Activated naive CD4-positive, alpha-beta T cell treated with anti-CD3 and anti-CD28 coated beads for 36 hours (primary cell): ENCODE data around the gene HK2. TPM values are rescaled to one million over a fixed set of nuclear protein-coding genes. Genes with fewer than 3 reads are reported as not detected.
"Not testable (repeated sequence)": the region's sequence is repeated elsewhere in the genome, so short reads cannot be mapped to it uniquely, and the experiment has no call there.

Experiments used
- CTCF ChIA-PET: fragments of 350-600 bp; sonication (Branson Sonifier 250); formaldehyde crosslinking; loops from one replicate; lab custom pipeline; 2021; ENCODE audit warnings: antibody characterized with exemption; lab: Charles Lee
- DNase-seq: peaks from one replicate; pipeline ENCODE4 v3.0.0-alpha.2; 2020
- H3K27ac Mint-ChIP-seq: one replicate; pipeline ENCODE4 v1.8.0; 2021; ENCODE audit warnings: mild to moderate bottlenecking, mixed read lengths
- H3K27me3 Mint-ChIP-seq: one replicate; pipeline ENCODE4 v1.8.0; 2021; ENCODE audit warnings: low read depth, mixed read lengths
- H3K36me3 Mint-ChIP-seq: one replicate; pipeline ENCODE4 v1.8.0; 2021; ENCODE audit warnings: low read depth, mixed read lengths
- H3K4me1 Mint-ChIP-seq: one replicate; pipeline ENCODE4 v1.8.0; 2021; ENCODE audit warnings: low read depth, mixed read lengths
- H3K4me3 Mint-ChIP-seq: one replicate; pipeline ENCODE4 v1.8.0; 2021; ENCODE audit warnings: mild to moderate bottlenecking, moderate library complexity, mixed read lengths
- H3K9me3 Mint-ChIP-seq: one replicate; pipeline ENCODE4 v1.8.0; 2021; ENCODE audit warnings: mixed read lengths
- intact Hi-C: fragments of 100-400 bp; cut with micrococcal nuclease; formaldehyde crosslinking; loops from one replicate; pipeline ENCODE4 v1.15.1; 2023
- total RNA-seq, 2 experiments: library from RNA; stranded (reverse); gene quantifications; one replicate each; pipeline ENCODE4 v1.2.3, GENCODE V29; 2021

Gene HK2
- total RNA-seq, 2 experiments from 2014 or later: 37.9 to 38.7 TPM

DNA sequence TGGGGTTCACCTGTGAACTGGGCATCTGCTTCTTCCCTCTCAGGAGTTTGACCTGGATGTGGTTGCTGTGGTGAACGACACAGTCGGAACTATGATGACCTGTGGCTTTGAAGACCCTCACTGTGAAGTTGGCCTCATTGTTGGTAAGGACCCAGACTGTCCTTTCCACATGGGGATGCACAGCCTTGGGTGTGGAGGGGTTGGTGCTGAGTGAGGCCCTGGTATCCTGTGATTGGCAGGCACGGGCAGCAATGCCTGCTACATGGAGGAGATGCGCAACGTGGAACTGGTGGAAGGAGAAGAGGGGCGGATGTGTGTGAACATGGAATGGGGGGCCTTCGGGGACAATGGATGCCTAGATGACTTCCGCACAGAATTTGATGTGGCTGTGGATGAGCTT is 52.3 kb downstream of the HK2 start:
- no peaks in the 10 kb centered on the region for H3K9me3 Mint-ChIP-seq
- intact Hi-C loops: no loop called here
- H3K27ac Mint-ChIP-seq: no peak overlapping the region
- H3K27me3 Mint-ChIP-seq: no peaks in the 10 kb centered on the region
- DNase-seq: no peak
- peaks cover 60% of the 10 kb centered on the region for H3K36me3 Mint-ChIP-seq
- no peak overlapping the region for H3K4me3 Mint-ChIP-seq
- CTCF ChIA-PET: no interaction called here
- no peaks in the 10 kb centered on the region for H3K4me1 Mint-ChIP-seq

DNA sequence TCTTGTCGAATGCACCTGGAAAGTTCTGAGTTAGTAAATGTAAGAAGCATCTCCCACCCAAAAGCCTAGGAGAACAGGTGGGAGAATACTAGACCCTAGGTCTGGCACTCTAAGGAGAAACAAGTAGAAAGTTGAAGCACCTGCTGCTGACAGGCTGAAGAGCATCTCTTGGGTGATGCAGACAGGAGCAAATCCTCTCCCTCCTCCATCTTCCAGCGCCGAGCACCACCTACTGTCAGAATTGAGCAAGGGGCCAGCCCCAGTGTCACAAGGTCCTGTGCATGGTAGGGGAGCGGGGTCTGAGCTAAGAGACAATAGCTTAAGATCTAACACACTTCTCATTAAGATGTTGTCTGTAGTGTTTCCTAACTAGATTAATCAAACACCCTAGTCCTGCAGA is 52.9 kb downstream of the HK2 start:
- peak; percentile 12 for DNase-seq
- CTCF ChIA-PET: no interaction called here
- no peaks in the 10 kb centered on the region for H3K9me3 Mint-ChIP-seq
- intact Hi-C loops: no loop called here
- H3K4me3 Mint-ChIP-seq: no peak overlapping the region
- H3K27me3 Mint-ChIP-seq: no peaks in the 10 kb centered on the region
- no peak overlapping the region for H3K27ac Mint-ChIP-seq
- H3K4me1 Mint-ChIP-seq: no peaks in the 10 kb centered on the region
- H3K36me3 Mint-ChIP-seq: peaks cover 64% of the 10 kb centered on the region

DNA sequence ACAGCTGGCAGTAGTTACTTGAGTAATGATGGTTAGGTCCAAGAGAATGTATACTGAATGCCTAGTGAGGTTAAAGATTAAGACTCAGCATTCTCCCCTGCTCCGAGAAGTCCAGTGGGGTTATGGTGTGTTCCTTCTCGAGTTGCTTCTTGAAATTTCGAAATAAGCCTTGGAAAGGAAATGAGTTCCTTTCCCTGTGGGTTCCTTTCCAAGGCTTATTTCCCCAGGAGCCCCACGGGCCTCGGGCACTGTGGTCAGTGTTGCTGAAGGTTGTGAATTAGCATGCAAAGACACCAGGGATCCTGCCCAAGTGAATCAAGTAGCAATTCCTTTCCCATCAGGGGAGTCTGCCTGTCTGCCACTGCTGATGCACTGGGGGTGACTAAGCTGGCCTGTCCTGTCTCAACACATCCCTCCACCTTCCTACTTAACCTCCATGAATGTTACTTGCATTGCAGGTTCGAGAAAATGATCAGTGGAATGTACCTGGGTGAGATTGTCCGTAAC is 53.6 kb downstream of the HK2 start:
- no peak for DNase-seq
- Mint-ChIP-seq H3K9me3 (no peaks in the 10 kb centered on the region), H3K4me3 (no peak overlapping the region), H3K27ac (no peak overlapping the region), H3K27me3 (no peaks in the 10 kb centered on the region), H3K36me3 (peaks cover 65% of the 10 kb centered on the region), H3K4me1 (no peaks in the 10 kb centered on the region)
- CTCF ChIA-PET: interaction anchor here (2.0 kb wide), 1 partner anchor 11 kb away, joined by 6 read pairs; no protein-coding TSS in a partner anchor
- intact Hi-C loops: no loop called here

DNA sequence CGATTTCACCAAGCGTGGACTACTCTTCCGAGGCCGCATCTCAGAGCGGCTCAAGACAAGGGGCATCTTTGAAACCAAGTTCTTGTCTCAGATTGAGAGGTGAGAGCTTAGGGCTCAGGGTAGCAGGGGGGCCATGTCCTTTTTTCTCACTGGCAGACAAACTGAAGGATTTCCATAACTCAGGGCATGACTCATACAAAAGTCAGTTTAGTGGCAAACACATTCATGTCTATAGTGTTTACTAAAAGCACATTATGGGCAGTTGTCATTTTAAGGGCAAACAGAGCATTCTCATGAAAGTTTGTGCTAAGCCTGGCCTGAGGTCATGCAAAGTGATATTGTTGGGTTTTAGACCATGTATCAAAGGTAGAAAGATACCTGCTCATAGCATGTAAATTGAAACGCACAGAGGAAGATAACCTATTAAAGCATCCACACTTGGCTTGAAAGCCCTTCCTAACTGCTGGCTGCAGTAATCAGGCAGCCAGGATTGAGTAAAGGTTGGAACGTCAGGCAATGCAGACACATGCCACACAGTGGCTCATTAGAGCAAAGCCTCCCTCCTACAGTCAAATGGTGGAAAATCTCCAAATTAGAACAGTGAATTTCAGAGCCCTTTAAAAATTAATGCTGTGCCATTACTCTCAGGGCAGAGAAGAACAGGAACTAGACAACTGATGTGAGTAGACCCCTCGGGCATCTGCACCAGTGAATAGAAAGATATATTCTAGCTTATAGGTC is 54.2 kb downstream of the HK2 start:
- Mint-ChIP-seq H3K27ac (no peak overlapping the region), H3K4me3 (no peak overlapping the region), H3K4me1 (no peaks in the 10 kb centered on the region), H3K36me3 (peaks cover 68% of the 10 kb centered on the region), H3K27me3 (no peaks in the 10 kb centered on the region), H3K9me3 (no peaks in the 10 kb centered on the region)
- DNase-seq: no peak
- intact Hi-C loops: no loop called here
- CTCF ChIA-PET: interaction anchor here (0.6 to 2.0 kb wide), 3 partner anchors 12 to 173 kb away, joined by 3 to 6 read pairs (median 5); no protein-coding TSS in a partner anchor

DNA sequence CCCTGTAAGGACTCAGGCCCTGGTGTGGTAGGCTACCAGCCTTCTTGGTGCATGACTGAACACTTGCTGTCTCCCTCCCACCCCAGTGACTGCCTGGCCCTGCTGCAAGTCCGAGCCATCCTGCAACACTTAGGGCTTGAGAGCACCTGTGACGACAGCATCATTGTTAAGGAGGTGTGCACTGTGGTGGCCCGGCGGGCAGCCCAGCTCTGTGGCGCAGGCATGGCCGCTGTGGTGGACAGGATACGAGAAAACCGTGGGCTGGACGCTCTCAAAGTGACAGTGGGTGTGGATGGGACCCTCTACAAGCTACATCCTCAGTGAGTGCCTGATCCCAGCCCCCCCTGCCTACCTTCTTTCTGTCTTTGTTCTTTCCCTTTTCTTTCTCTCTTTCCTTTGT is 55.2 kb downstream of the HK2 start:
- H3K27ac Mint-ChIP-seq: no peak overlapping the region
- CTCF ChIA-PET: interaction anchor here (0.6 to 2.0 kb wide), 3 partner anchors 13 to 174 kb away, joined by 3 to 6 read pairs (median 5); no protein-coding TSS in a partner anchor
- no peaks in the 10 kb centered on the region for H3K27me3 Mint-ChIP-seq
- H3K4me3 Mint-ChIP-seq: no peak overlapping the region
- no peaks in the 10 kb centered on the region for H3K9me3 Mint-ChIP-seq
- intact Hi-C loops: no loop called here
- no peaks in the 10 kb centered on the region for H3K4me1 Mint-ChIP-seq
- peaks cover 76% of the 10 kb centered on the region for H3K36me3 Mint-ChIP-seq
- DNase-seq: no peak

DNA sequence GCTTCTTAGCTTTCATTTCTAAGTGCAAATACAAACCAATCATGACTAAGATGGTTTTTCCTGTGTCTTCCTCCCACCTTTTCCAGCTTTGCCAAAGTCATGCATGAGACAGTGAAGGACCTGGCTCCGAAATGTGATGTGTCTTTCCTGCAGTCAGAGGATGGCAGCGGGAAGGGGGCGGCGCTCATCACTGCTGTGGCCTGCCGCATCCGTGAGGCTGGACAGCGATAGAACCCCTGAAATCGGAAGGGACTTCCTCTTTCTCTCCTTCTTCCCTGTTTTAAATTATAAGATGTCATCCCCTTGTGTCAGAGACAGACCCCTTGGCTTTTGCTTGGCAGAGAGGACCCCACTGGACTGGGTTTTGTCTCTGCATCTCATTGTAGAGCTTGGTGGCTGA is 56.8 kb downstream of the HK2 start:
- intact Hi-C loops: no loop called here
- Mint-ChIP-seq H3K4me3 (no peak overlapping the region), H3K4me1 (peaks cover 2% of the 10 kb centered on the region), H3K9me3 (peaks cover 1% of the 10 kb centered on the region), H3K27me3 (no peaks in the 10 kb centered on the region), H3K36me3 (peaks cover 79% of the 10 kb centered on the region), H3K27ac (no peak overlapping the region)
- CTCF ChIA-PET: interaction anchor here (0.6 kb wide), 1 partner anchor 177 kb away, joined by 3 read pairs; no protein-coding TSS in a partner anchor
- DNase-seq: no peak

DNA sequence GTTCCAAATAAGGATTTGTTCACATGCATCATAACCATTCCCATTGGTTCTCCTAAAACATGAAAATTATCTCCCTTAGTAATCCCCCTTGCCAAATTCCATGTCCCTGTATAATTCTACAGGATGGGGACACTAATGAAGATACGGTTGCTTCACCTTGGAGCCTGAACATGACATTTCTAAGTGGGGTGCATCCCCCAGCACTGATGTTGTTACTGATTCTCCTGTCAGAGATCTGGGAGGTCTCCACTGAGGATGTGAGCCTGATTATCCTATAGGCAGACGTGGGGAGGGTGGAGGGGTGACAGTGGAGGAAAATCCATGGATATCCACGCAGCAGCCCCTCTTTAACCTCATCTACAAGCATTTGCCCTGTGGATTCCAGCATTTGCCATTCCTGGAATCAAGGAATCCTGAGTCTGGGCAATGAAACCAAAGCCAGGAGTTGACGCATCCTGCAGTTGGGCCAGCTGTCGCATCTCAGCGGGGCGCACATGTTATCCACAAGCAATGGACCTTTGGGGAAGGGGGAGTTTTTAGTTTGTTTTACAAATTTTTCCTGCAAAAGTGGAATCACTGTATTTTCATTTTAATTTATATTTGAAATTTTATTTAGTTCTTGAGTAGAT is 57.3 kb downstream of the HK2 start:
- no peak for DNase-seq
- Mint-ChIP-seq H3K4me1 (peaks cover 2% of the 10 kb centered on the region), H3K27me3 (no peaks in the 10 kb centered on the region), H3K4me3 (no peak overlapping the region), H3K27ac (no peak overlapping the region), H3K36me3 (peaks cover 82% of the 10 kb centered on the region), H3K9me3 (peaks cover 1% of the 10 kb centered on the region)
- intact Hi-C loops: no loop called here
- CTCF ChIA-PET: interaction anchor here (0.6 kb wide), 1 partner anchor 177 kb away, joined by 3 read pairs; no protein-coding TSS in a partner anchor

DNA sequence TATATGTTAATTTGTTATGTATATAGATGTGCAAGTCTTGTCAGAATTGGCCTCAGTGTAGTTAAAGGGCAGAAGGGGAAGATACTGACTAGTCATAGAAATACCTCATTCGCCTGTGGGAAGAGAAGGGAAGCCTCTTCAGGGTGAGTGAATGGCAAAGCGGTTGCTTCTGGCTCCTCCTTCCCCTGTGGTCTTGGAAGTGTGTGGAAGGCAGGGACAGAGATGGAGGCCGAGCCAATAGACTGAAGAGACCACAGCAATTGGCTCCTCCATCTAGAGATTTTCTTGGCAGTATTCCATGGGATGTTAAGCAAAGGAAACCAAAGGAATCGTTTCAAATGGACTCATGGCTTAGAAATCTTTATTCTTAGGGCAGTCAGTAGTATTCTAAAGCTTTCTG is 57.9 kb downstream of the HK2 start:
- DNase-seq, H3K27me3 Mint-ChIP-seq, H3K9me3 Mint-ChIP-seq, H3K27ac Mint-ChIP-seq, CTCF ChIA-PET, H3K4me3 Mint-ChIP-seq, H3K4me1 Mint-ChIP-seq, intact Hi-C loops: not testable (repeated sequence)
- H3K36me3 Mint-ChIP-seq: peaks cover 78% of the 10 kb centered on the region

DNA sequence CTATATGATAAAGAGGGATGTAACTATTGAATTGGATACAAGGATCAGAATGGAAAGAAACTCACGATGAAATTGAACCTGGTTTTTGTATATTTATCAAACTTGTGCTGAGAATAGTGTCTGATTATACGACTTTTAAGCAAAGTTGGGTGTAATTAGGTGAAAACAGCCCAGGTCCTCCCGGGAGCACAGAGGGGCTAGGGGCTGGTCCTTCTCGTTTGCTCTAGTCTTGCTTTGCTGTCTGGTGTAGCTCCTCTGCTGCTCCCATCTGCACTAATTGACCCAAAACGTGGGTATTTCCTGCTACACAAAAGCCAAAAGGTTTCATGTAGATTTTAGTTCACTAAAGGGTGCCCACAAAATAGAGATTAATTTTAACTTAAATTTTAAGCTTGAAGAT is 58.7 kb downstream of the HK2 start:
- Mint-ChIP-seq H3K9me3 (peaks cover 5% of the 10 kb centered on the region), H3K27ac (no peak overlapping the region), H3K4me1 (peaks cover 2% of the 10 kb centered on the region), H3K4me3 (no peak overlapping the region), H3K27me3 (no peaks in the 10 kb centered on the region), H3K36me3 (peaks cover 81% of the 10 kb centered on the region)
- CTCF ChIA-PET: interaction anchor here (0.7 kb wide), 1 partner anchor 49 kb away, joined by 3 read pairs; no protein-coding TSS in a partner anchor
- no peak for DNase-seq
- intact Hi-C loops: no loop called here

DNA sequence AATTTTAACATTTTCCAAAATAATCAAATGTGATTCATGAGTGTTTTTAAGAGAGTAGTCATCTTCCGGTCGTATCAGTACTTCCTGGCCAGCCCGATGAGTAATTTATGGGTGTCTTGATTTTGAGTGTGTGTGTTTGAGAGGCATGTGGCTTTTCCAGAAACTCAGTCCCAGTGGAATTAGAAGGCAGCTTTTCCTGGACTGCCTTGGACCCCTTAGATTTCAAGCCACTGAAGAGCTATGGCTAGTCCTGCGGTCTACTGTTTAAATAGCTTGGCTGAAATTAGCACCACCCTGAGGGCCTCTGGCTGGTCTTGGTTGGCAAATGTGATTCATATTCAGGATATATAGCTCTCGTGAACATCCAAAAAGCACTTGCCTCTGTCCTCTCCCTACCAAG is 59.4 kb downstream of the HK2 start:
- Mint-ChIP-seq H3K36me3 (peaks cover 80% of the 10 kb centered on the region), H3K9me3 (peaks cover 7% of the 10 kb centered on the region), H3K27me3 (no peaks in the 10 kb centered on the region), H3K27ac (no peak overlapping the region), H3K4me3 (no peak overlapping the region), H3K4me1 (peaks cover 2% of the 10 kb centered on the region)
- no peak for DNase-seq
- CTCF ChIA-PET: no interaction called here
- intact Hi-C loops: no loop called here

DNA sequence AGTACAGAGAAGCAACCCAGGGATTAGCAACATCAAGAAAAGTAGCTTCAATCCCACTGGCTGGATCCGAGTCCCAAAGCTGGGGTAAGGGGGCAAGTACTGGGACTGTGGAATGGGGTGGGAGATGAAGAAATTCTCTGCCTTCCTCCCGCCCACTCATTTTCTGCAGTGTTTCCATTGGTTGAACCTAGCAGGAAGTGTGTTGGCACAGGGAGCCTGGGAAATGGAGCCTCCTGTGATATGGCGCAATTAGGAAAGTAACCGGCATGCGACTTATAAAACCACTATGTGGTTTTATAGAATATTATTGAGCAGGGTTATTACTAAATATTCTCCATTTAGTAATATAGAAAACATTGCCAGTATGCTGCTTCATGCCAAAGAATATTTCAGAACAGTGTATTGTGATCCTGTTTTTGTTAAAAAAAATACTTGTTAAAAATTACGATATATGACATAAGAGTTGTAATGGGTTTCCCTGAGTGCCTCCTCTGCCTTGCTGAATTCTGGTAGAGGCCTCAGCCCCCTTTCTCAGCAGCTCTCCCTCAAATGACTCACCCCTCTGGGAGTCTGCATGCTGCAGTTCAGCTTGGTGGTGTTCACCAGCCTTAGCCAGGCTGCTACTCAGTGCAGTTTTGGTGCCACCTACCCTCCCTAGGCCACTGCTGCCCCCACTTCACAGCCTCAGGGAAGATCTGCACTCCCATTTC is 60.5 kb downstream of the HK2 start:
- no peak for DNase-seq
- Mint-ChIP-seq H3K4me3 (no peak overlapping the region), H3K36me3 (peaks cover 79% of the 10 kb centered on the region), H3K4me1 (peaks cover 2% of the 10 kb centered on the region), H3K27ac (no peak overlapping the region), H3K9me3 (peaks cover 7% of the 10 kb centered on the region), H3K27me3 (no peaks in the 10 kb centered on the region)
- CTCF ChIA-PET: interaction anchor here (0.5 kb wide), 1 partner anchor 54 kb away, joined by 5 read pairs; no protein-coding TSS in a partner anchor
- intact Hi-C loops: no loop called here

DNA sequence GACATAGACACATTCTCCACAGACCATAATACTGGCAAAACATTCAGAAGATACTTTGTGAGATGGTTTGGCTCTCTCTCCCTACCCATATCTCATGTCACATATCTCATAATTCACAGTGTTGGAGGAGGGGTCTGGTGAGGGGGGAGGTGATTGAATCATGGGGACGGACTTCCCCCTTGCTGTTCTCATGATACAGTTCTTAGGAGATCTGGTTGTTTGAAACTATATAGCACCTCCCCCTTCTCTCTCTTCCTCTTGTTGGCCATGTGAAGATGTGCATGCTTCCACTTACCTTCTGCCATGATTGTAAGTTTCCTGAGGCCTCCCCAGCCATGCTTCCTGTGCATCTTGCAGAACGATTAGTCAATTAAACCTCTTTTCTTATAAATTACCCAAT is 61.1 kb downstream of the HK2 start:
- DNase-seq: no peak
- Mint-ChIP-seq H3K4me1 (peaks cover 2% of the 10 kb centered on the region), H3K27me3 (no peaks in the 10 kb centered on the region), H3K4me3 (no peak overlapping the region), H3K9me3 (peaks cover 7% of the 10 kb centered on the region), H3K27ac (no peak overlapping the region), H3K36me3 (peaks cover 75% of the 10 kb centered on the region)
- CTCF ChIA-PET: no interaction called here
- intact Hi-C loops: no loop called here
